Activated effector memory CD4-positive, alpha-beta T cell treated with Interleukin-2 at 50 U/mL for 16 hours (primary cell): ENCODE measurements around the gene EVA1C.
A peak's percentile ranks its signal among the peaks of the same experiment; 100 is the strongest.

ENCODE experiments used
- DNase-seq: peaks from one replicate; pipeline ENCODE4 v3.0.0-alpha.2; 2020

EVA1C gene

DNA sequence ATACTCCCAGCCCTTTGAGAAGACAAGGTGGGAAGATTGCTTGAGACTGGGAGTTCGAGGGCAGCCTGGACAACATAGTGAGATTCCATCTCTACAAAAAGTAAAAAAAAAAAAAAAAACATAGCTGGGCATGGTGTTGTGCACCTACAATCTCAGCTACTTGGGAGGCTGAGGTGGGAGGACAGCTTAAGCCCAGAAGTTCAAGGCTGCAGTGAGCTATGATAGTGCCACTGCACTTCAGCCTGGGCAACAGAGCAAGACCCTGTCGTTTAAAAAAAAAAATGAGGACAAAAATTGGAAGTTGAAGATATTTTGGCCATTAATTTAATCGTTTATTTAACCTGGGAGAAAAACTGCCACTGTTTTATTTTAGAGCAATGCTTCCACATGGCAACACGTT, 20.8 kb upstream of the EVA1C start:
- DNase-seq, result no peak

DNA sequence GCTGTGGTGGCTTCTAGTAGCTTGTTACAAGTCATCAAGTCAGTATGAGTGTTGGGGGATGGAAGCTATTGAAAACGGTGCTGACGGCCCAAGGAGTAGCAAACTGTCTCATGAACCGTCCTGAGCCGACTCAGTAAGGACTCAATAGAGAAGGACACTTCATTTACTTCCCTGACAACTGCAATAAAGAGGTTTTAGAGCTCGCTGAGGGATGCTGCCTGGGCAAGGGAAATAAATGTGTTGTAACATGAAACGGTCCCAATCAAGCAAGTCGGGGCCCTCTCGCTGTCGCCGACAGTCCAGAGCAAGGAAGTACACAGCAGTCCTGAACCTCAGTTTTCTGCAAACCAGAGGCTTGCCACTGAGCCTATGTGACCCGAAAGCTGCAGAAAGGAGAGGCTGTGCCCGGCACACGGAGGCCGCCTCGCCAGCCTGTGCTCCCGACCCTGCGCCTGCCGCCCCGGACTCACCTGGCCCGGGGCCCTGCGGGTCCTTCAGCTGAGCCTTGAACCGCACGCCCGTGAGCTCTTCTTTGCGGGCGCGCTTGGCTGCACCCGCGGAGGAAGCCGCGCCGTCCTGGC, 20.1 kb upstream of the EVA1C start:
- no peak for DNase-seq

DNA sequence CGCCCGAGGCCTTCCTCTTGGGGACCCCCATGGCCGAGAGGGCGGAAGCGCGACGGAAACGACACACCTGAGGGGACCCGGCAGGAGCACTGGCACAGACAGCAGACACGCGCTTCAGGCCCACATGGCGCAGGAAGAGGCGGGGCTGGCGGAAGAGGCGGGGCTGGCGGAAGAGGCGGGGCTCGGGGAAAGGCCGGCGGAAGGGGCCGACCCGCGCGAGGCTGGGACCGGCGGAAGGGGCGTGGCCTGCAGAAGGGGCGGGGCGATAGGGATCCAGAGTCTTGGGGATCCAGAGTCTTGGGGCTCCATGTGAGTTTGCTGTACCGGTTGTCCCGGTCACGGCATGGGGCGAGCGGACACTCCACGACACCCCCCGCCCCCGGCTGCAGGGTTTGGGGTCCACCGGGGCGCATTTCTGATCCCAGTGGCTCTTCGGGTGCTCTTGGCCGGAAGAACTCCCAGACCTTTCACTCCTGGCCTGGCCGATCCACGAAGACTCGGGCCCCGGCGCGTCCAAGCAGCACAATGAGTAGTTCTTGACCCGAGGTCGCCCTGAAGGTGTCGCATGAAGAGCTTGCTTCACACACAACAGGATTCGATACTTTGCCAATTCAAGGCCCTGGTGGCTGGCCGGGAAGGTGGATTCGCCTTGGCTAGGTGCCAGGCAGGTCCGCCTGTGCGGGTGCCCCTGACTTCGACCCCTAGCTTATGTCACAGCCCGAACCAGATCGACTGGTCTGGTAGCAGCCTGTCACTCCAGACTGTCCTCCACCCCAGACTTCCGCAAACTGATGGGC, 19.4 kb upstream of the EVA1C start, which contains the start of gene URB1:
Gene URB1 (minus strand): TSS at position 133 of the 797 bp plus-strand sequence. CDS start 102 bp downstream, at position 31.
- DNase-seq, result peak; percentile 93

DNA sequence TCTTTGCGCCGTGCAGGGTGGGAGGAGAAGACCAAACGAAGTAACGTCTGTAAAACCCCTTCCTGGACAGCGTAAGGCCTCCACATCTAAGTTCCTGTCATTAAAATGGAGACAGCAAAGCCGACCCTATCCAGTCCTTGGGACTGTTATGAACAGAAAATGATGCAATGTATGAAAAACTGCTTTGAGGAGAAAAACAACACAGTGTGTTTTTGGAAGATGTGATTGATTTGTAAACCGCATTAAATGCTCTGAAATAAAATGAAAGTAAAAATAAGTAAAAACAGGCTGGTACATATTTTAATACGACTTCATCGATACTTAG, 18.9 kb upstream of the EVA1C start:
- DNase-seq, result no peak

DNA sequence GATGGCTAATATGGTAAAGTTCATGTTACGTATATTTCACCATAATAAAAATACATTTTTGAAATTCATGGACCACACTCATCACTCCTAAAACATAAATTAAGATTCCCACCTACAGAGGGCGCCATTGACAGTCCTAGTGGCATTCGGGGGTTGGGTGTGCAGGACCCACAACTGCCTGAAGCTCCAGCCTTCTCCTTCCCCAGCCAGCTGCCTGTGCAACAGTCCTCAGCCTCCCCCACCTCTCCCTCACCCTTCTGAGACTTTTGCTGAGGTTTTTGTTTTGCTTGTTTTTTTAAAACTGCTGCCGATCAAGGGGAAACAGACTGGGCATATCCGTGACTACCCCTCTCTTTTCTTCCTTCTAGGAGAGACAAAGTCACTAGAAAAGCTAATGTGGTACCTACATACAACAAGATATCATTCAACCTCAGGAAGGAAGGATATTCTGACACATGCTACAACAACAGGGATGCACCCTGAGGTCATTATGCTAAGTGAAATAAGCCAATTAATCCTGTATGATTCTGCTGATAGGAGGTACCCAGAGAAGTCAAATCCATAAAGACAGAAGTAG, 9.2 kb upstream of the EVA1C start:
- DNase-seq, result peak; percentile 27

DNA sequence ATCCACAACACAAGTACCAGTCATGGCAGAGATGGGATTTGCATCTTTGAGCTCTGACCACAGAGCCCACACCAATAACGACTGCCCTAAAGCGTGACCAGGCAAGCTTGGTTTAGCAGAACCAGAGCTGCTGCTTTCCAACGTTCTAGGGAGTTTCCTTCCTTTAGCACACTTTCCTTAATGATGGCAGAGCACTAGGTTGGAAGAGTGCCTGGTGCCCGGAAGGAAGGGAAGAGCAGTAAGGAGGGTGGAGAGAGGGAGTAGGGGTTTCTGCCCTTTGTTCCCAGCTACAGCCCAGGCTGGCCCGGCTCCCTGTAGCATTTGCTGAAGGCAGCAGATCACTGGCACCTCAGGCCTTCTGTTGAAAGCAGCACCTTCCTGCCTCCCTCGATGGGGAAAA, 6.1 kb upstream of the EVA1C start:
- DNase-seq, result no peak

DNA sequence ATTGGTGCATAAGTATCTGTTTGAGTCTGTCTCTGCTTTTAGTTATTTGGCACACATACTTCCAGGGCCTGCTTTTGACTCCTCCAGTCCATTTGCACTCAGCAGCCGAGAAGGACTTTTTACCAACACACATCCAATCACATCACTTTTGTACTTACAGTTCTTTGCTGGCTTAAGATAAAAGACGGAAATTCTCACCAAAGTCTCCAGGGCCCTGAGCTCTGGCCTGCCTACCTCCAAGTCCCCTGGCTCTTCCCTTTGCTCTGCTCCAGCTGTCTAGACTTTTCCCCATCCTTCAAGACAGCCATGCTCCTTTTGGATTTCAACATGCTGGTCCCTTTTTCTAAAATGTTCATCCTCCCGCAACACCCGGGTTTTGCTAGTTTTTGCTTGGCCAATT, 2.2 kb upstream of the EVA1C start:
- no peak for DNase-seq

DNA sequence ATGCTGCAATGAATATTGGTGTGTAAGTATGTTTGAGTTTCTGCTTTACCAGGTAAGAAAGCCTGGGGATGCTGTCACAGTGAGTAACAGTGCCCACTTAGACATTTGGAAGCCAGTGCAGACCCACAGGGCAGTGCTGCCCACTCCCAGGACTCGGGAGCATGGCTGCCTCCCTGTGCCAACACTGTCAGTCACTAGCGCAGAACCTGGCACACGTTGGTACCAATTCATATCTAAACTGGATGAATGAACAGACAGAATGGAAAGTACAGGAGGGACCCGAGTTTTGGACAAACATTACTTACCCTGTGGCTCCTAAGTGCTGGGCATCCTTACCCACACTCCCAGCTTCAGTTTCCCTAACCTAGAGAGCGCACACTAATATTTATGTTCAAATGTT, 1.6 kb upstream of the EVA1C start:
- no peak for DNase-seq

DNA sequence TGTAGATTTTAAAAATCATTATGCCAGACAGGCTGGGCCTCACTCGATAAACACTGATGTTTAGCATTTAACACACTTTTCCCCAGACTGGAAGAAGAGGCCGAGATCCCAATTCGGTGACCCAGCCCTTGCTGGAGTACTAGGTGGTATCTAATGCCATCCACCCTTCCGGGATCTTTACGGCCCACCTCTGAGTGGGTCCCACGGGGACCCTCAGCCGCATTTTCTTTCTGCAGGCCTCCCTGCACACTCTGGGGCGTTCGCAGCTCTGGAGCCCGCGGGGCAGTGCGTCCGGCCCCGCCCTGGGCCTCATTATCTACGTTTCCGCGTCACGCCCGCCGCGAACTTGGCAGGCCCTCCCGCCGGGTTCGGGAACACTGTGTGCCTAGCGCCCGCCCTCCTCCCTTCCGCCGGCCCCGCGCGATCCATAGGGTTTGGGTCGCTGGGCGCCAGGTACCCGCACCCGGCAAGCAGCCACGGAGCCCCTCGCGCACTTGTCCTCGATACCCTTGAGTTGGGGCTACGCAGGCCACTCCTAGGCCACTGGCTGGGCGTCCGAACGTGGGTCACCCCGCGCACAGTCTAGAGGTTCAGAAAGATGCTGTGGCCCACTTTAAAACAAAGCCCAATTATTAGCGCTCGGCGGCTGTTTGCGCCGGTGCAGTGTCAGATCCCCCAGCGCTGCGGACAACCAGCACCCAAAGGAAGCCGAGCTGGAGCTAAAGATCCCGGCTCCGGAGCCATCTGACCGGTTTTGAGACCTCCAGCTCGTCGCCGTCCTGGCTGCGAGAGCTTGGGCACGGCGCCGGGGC, 950 bp upstream of the EVA1C start:
- peak; percentile 67 for DNase-seq

DNA sequence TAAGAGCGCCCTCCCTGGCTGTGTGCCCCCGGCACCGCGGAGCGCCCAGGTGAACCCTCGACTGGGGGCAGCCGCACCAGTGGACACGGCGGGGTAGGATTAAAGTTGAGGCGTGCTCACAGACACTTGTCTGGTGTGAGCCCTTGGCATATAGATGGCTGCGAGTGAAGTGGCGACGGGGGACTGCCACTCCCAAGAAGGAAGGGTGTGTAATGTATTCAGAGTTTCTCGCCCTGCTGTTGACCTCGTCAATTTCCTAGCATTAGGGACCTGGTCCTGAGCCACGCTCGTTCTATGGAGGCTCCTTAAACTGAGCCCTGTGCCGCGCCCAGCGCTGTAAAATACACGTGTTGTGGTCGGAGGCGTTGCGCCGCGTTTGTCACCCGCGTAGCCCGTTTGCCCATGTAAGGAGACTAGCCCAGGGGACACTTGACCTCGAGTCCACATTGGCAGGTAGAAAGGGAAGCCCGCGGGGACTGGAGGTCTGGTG, 554 bp downstream of the EVA1C start:
- DNase-seq, result no peak

DNA sequence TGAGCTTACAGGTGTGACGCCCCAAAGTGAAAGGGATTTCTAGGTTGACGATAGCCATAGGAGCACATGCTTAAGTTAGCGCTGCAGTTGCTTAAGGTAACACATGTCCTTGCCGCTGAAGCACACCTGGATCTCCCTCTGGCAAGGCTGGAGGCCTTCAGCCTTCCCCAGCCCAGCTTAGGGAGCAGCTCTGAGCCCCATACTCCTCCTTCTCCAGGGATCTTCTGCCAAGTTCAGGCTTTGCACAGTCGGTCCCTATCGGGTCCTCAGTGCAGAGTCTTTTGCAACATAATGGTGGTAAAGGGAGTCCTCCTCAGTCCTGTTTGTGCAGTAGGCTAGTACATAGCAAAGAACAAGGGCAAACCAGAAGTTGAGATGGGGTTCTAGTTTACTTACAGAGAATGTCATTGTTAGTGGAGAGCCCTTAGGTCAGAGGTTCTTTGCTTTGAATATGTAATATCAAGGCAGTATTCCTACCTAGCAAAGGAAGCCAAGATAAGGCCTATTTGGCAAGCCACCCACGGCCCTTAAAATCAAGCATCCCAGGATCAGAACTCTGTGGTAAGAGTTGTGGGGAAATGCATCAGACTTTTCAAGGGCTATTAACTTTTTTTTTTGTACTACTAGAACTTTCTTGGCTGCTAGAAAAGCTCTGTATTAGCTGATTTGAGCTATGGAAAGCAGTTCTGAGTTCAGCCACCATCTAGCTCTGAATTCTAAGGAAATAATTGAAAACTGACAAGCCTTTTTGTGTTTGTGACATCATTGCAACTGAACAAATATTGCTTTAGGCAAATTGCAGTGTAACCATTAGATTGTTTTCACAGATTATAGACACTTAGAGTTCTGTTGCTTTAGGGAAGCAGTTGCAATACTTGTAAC, 1.4 kb downstream of the EVA1C start:
- no peak for DNase-seq

DNA sequence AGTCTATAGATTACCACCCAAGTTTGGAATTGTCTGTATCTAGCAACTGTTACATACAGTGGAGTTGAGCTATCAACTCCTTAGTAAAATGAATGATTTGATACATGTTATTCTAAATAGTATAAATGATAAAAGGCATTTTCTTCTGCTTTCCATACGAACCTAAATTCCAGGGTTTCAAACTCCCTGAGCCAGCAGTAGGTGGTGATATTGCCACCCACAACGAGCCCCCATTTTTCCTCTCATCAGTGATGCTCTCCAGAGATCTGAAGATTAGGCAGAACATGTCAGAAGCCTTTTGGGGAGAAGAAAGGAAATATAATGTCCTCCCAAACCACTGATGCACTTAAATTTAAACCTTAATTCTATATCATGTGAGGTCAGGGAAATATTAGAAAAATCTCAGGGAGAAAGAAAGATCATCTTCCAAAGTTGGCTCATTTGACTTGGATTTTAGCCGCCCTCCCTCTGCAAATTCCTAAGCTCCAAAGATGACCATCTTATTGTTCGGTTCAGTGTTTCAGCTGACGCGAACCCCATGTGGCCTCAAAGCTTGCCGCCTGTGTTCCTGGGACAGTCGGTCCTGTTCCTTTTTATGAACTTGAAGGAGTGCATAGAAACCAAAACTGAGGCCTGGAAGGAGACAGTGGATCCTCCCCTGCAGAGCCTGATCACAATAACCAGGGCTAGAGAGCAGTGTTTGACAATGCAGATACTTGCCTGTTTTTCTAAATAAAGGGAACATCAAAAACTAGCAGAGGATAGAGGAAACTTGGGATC, 2.3 kb downstream of the EVA1C start:
- no peak for DNase-seq

DNA sequence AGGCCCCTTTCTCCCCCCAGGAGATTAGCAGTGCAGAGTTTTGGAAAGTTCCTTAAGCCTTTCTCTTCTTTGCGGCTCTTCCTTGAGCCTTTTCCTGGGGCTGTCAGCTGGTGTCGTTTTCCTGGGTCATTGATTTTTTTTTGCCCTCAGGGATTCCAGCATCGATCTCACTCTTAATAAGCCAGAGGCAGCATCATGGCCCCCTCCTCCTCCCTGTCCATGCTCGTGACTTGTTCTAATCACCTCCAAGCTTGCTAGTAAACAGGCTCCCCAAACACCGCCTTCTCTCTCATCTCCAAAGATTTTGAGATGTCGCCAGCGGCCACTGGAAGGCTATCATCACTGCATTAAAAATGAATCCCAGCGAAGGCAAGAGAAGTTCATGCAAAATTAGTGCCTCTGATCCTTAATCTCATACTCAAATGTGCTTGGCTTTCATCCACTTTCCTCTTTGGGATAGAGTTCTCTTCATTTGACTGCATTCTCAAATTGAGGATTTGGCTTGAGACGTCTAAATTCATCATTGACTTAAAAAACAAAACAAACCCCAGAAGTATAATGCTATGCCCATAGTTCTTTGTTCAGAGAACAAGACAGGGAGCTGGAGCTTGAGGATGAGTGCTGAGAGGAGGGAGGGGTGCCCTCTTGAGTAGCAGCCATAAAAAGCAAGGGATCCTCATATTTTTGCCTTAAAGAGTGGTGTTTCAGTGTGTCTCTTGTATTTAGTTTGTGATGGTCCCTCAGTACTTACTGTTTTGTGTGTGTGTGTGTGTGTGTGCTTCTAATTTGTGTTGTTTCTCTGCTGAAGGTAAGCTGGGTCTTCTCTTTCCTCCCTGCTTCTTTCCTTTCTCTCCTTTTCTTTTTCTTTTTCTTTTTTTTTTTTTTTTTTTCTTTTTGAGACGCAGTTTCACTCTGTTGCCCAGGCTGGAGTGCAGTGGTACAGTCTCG, 3.2 kb downstream of the EVA1C start:
- no peak for DNase-seq

DNA sequence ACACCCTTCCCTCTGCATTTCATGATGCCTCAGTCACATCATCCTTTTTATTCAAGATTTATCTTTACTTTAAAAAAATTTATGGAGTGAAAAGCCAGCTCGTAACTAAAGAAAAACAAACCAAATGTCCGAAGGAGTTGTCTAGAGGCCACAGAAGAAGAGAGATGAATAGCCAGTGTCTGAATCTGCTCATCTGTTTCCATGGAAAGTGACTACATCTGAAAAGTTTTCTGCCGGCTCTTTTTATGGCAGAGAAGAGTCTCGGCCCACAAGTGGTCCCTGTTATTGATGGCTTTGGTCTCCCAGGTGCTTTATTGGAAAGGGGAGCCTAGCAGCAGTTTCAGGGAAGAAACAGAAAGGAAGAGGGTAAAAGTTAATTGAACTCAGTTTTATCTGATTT, 5.6 kb downstream of the EVA1C start:
- DNase-seq, result no peak

DNA sequence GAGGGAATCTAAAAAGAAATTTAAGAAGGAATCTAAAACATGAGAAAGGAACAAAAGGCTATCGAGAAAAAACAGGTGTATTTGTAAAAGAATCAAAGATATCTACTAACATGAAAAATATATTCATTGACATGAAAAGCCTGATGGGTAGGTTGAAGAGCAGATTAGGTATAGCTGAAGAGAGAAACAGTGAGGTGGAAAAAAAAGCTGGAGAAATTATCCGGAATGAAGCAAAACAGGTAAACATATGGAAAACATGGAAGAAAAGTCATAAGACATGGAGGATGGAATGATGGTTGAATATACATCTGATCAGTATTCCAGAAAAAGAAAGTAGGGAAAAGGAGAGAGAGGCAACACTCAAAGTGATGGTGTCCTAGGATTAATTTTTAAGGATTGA, 9.6 kb downstream of the EVA1C start:
- DNase-seq, result no peak

DNA sequence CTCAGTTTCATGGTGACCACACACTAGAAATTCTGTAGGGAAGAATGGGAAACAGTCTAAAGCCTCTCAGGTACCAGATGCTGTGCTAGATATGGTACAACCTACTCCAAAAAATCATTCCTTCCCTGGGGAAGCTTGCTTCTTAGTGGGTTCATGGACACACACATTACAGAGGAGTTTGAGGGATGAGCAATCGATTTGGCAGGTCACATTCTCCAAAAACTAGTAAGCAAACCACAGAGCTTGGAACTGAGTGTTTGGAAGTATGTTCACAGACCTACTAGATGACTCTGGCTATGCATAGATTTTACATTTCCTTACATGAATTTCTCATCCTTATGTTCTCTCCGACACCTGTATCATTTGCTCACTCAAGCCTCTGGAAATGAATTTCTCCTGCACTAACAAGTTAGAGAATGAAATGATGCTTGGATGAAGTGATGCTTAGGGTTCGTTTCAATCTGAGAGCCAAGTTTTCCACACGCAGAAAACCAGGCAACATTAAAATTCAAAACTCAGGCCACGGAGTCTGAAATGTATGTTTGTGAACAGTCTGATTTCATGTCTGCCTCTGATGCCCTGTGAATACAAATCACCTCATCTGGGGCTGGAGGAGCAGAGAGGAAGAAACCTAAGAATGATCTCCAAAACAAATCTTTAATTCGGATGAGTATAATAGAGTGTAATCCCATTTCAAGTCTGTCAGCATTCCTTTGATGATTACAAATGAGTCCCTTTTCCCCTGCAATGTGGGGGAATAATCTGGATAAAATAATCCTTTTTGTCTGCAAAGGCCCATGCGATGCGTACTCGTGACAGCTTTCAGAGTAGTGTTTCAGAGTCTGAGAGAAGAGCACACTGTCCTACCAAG, 11.0 kb downstream of the EVA1C start:
- no peak for DNase-seq

DNA sequence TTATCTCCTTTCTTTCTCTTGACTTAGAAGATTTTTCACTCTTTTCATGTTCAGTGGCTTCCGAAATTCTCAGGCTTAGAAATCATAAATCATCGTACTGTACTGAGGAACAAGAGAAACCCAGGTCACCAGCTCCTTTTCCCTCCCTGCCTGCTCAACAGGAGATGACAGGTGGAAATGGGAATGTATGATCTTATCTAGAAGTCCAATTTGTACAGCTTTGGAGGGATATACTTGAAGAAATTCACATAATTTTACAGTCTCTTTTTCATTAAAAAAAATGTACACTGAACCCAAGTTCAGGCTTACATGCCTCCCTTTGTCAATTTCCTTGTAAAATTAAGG, 11.7 kb downstream of the EVA1C start:
- DNase-seq, result no peak

DNA sequence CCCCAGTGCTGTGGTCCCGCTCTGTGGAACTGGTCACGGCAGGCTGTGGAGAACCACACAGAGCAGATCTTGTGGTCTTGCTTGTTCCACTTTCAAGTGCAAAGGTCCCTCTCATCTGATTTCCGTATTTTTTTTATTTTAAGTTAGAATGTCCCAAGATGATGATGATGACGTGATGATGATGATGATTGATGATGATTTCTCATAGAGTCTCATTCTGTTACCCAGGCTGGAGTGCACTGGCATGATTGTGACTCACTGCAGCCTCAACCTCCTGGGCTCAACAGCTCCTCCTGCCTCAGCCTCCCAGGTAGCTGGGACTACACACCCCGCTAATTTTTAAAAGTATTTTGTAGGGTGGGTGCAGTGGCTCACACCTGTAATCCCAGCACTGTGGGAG, 12.2 kb downstream of the EVA1C start:
- DNase-seq, result no peak

DNA sequence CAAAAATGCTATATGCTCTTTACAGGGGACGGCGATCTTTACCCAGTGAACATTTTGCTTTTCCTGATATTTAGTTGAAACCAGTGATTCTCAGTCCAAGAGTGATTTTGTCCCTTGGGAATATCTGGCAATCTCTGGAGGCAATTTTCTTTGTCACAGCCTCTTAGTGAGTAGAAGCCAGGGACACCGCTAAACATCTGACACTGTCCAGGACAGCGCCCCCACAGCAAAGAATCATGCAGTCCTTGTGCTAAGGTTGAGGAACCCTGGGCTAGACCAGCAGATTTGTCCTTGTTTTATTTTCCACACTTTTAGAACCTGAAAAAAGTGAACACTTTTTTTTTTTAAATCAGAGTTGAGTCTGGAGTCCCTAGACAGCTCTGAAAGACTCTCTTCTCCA, 13.1 kb downstream of the EVA1C start:
- no peak for DNase-seq

DNA sequence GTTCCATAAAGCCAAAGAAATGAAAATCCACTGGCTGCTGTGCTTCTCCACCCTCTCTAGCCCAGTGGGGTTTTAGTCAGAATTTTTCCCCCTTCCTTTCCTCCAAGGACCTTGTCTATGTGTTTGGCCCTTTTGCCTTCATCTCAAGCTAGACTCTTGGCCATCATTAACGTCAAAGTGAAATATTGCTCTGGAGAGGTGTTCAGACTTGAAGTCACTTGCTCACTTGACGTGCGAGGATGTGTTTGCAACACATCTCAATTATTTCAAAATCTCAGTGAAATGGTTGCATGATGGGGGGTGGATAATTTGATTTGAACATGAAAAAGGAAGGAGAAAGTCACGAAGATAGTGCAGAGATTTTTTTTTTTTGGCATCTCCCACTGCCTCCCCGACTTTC, 13.6 kb downstream of the EVA1C start:
- DNase-seq, result no peak
